Cortex of kidney (tissue), 1 donor: Measurements from ENCODE around the gene DPF3.

Experiments
- DNase-seq: peaks from one replicate; lab custom pipeline; 2025; lab: John Stamatoyannopoulos, UW

DPF3 gene

DNA sequence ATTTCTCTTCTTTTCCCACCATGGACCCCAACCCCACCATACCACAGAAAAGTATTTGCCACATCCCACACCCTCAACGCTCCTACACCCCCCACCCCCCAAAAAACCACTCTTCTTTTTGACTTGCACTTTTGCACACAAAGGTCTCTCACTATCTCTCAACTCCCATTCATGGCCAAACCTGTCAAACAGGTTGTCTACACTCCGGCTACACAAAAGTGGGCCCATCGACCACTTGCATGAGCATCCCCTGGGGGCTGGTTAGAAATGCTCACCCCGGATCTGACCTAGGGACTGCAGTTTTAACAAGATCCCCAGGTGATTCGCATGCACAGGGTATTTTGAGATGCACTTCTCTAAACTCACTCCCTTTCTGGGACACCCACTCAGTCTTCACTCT, 248.2 kb downstream of the DPF3 start:
- DNase-seq = no peak

DNA sequence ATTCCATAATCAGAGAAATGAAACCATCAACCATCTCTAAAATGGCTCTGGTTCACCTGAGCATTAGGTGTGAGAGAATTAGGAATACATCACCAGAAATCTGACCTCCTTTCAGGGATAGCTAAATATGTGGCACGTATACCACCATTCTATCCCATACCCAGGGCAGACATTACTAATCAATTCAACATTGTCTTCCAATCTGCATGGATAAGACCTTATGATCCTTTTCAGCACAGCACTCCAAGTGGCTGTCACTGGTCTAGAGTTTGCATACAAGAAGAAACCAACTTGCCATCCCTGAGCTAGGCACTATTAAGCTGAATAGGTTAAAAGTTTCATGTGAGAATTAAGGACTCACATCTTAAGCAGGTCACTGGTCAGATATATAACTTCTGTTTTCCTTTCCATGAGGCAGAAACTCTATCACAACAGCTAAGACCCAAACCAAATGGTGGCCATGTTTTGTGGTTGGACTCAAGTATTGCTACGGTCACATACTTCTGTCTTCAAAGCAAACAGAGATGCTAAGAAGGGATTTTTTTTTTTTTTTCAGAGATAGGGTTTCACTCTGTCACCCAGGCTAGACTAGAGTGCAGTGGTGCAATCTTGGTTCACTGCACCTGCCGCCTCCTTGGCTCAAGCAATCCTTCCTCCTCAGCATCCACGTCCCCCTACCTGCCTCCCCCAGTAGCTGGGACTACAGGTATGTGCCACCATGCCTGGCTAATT, 249.0 kb downstream of the DPF3 start:
- DNase-seq = no peak

DNA sequence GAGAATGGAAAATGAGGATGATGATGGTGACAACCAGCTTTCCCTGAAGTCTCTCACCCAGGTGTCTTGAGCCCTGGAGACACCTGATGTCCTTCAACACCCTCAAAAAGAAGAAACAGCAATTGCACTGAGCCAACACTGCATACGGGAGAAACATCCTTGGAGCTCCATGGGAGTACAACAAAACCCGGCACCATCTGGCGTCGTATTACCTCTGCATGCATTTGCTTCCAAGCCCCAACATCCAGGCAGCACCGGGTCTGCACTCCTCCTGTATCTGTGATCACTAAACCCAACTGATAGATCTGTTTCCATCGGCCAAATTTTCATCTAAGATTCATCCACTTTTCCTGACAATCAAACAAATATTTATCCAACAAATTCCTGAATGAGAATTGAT, 249.9 kb downstream of the DPF3 start:
- no peak for DNase-seq

- DNase-seq = no peak
These were observed 250.5 kb downstream of the DPF3 start for GRCh38 chr14:72643317-72643801.

GRCh38 chr14:72640911-72641485, 252.9 kb downstream of the DPF3 start:
- no peak for DNase-seq

GRCh38 chr14:72638021-72638420, 255.9 kb downstream of the DPF3 start:
- DNase-seq = no peak

GRCh38 chr14:72636871-72637270, 257.0 kb downstream of the DPF3 start:
- no peak for DNase-seq

GRCh38 chr14:72636094-72636493, 257.8 kb downstream of the DPF3 start:
- no peak for DNase-seq

GRCh38 chr14:72634691-72635616, 258.9 kb downstream of the DPF3 start:
- no peak for DNase-seq

GRCh38 chr14:72633551-72633950, 260.4 kb downstream of the DPF3 start:
- DNase-seq = no peak

GRCh38 chr14:72632727-72633126, 261.2 kb downstream of the DPF3 start:
- DNase-seq = no peak

- no peak for DNase-seq
These were observed 262.5 kb downstream of the DPF3 start for GRCh38 chr14:72631401-72631800.

DNA sequence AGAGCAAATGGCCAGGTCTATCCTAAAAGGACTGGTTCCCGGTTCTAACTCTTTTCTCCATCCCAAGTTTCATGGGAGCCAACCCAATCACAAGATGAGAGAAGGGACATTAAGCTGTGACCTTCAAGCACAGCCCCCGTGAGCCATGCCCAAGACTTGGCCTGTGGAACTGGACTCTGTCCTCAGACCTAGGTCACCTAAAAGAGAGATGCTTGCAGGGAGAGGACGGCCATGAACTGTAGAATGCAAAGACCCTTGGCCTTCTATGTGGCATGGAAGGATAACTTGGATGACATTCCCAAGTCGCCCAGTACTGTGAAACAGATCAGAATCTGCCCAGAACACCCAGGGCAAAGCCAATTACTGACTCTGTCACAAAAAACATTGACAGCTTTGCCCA, 263.5 kb downstream of the DPF3 start:
- no peak for DNase-seq

GRCh38 chr14:72629534-72629933, 264.4 kb downstream of the DPF3 start:
- no peak for DNase-seq

DNA sequence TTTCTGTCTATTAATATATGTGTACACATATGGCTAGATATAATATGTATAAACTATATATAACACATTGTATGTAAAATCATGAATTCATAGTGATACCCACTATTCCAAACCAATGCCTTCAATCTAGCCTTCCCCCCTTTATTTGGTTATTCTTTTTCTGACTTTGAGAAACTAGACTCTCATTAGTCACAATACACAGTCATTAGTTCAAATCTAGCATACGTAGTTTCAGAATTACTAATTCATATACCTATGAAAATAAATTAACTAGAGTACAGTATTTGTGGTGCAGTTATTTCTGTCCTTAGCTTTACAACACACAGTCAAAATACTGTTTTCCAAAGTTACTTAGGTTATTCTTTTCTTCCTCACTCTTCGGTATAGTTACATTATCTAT, 268.2 kb downstream of the DPF3 start:
- no peak for DNase-seq

DNA sequence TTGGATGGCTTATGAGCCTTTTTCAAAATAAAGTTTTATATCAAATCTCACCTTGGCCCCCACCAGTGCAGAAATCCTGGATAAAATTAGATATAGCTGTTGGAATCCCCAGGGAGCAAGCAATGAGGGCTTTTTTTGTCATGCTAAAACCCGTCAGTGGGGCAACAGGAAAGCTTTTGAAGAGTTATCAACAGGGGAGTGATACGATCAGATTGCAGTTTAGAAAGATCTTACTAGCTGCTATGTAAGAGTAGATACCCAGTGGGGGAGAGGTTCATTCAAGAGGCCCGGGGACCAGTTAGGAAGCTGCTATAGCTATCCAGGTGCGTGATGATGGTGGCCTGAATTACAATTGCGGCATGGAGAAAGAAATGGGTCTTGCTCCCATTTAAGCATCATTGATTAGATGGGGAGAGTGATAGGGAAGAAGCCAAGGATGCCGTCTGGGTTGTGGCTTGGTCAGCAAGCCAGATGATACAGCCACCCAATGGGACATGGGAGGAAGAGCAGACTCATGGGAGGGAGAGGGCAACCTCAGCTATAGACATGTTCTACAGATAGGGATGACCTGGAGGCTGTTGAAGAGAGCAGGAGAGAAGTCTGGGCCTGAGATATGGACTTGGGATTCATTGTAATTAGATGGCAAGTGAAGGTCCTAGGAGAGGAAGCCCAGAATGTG, 272.4 kb downstream of the DPF3 start:
- DNase-seq = no peak

- no peak for DNase-seq
These were observed 274.0 kb downstream of the DPF3 start for GRCh38 chr14:72619881-72620280.

- DNase-seq = no peak
These were observed 274.8 kb downstream of the DPF3 start for GRCh38 chr14:72619111-72619571.

DNA sequence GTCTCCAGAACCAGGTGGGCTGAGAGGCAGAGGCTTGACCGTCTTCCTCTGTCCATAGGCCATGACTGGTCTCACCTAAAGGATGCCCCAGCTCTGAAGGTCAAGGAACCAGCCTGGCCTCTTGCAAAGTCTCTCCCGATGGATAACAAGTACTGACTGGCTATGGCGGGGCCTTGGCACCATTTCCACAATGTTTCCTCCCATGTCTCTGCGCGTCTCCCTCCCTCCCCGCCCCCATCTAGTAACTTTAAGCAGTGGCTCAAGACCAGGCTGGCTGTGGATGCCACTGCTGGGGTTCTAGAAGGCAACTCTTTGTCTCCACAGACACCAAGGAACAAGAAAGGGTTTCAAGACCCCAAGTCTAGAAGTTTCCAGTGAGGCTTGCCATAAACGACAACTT, 275.5 kb downstream of the DPF3 start:
- no peak for DNase-seq

GRCh38 chr14:72617391-72618031, 276.4 kb downstream of the DPF3 start:
- no peak for DNase-seq

GRCh38 chr14:72616811-72617210, 277.1 kb downstream of the DPF3 start:
- DNase-seq = no peak

- no peak for DNase-seq
These were observed 277.6 kb downstream of the DPF3 start for GRCh38 chr14:72616294-72616693.
